WTC11 (cell line): ENCODE measurements around the gene ARL5A. TPM values are rescaled to one million over a fixed set of nuclear protein-coding genes. Genes with fewer than 3 reads are reported as not detected.

Source experiments
- ATAC-seq: fragments of 200-7000 bp; cut with Tn5 transposase; 2 replicates; pipeline ENCODE4 v1.10.0; 2021; ENCODE audit warnings: mild to moderate bottlenecking, moderate library complexity
- CTCF ChIA-PET: fragments of 300-600 bp; sonication (Branson Sonifier 250); formaldehyde crosslinking; loops from one replicate; lab custom pipeline; 2021; ENCODE audit warnings: antibody characterized with exemption; lab: Charles Lee
- POLR2A ChIA-PET: fragments of 350-600 bp; sonication (Branson Sonifier 250); formaldehyde crosslinking; loops from one replicate; lab custom pipeline; 2021; ENCODE audit warnings: antibody characterized with exemption; lab: Charles Lee
- DNase-seq: peaks from one replicate; pipeline ENCODE4 v3.0.0; 2021; ENCODE audit warnings: low spot score
- H3K27ac Mint-ChIP-seq: 2 replicates; pipeline ENCODE4 v1.8.0; 2021; ENCODE audit warnings: mixed read lengths
- H3K27me3 Mint-ChIP-seq: 2 replicates; pipeline ENCODE4 v1.8.0; 2021; ENCODE audit warnings: low read depth, mild to moderate bottlenecking, moderate library complexity, mixed read lengths
- H3K36me3 Mint-ChIP-seq: 2 replicates; pipeline ENCODE4 v1.8.0; 2021; ENCODE audit warnings: mixed read lengths
- H3K4me1 Mint-ChIP-seq: 2 replicates; pipeline ENCODE4 v1.8.0; 2022; ENCODE audit warnings: mixed read lengths
- H3K4me3 Mint-ChIP-seq: 2 replicates; pipeline ENCODE4 v1.8.0; 2021; ENCODE audit warnings: mild to moderate bottlenecking, moderate library complexity, mixed read lengths
- H3K9me3 Mint-ChIP-seq: 2 replicates; pipeline ENCODE4 v1.8.0; 2021; ENCODE audit warnings: mixed read lengths
- ATF1 ChIP-seq: sonication (generic); formaldehyde crosslinking; IDR thresholded peaks from 2 replicates; pipeline ENCODE4 v1.8.1; 2023; ENCODE audit warnings: mild to moderate bottlenecking, moderate library complexity, missing genetic modification reagents
- ATF2 ChIP-seq: sonication (generic); formaldehyde crosslinking; IDR thresholded peaks from 2 replicates; pipeline ENCODE4 v1.8.1; 2022; ENCODE audit warnings: low read depth, missing genetic modification reagents, borderline replicate concordance
- E2F4 ChIP-seq: sonication (generic); formaldehyde crosslinking; IDR thresholded peaks from 2 replicates; pipeline ENCODE4 v1.8.1; 2022; ENCODE audit warnings: low read depth, mild to moderate bottlenecking, moderate library complexity, missing genetic modification reagents, borderline replicate concordance
- EMX1 ChIP-seq: fragments of 250-450 bp; sonication (Bioruptor Pico); IDR thresholded peaks from 2 replicates; pipeline ENCODE4 v1.8.0; 2021; ENCODE audit warnings: mild to moderate bottlenecking
- ESRRA ChIP-seq: sonication (generic); formaldehyde crosslinking; IDR thresholded peaks from 2 replicates; pipeline ENCODE4 v1.8.1; 2022; ENCODE audit warnings: mild to moderate bottlenecking, missing genetic modification reagents, borderline replicate concordance
- GTF2I ChIP-seq: fragments of 250-450 bp; sonication (Bioruptor Pico); conservative IDR thresholded peaks from 2 replicates; pipeline ENCODE4 v1.4.0; 2021; ENCODE audit warnings: mild to moderate bottlenecking
- KAT7 ChIP-seq: sonication (generic); formaldehyde crosslinking; IDR thresholded peaks from 2 replicates; pipeline ENCODE4 v1.8.1; 2023; ENCODE audit warnings: missing genetic modification reagents, mild to moderate bottlenecking, borderline replicate concordance
- NFE2L1 ChIP-seq: sonication (generic); formaldehyde crosslinking; IDR thresholded peaks from 2 replicates; pipeline ENCODE4 v1.8.1; 2023; ENCODE audit warnings: missing genetic modification reagents
- PRRX2 ChIP-seq: fragments of 250-450 bp; sonication (Bioruptor Pico); IDR thresholded peaks from 2 replicates; pipeline ENCODE4 v1.8.0; 2021; ENCODE audit warnings: mild to moderate bottlenecking
- USF2 ChIP-seq: sonication (generic); formaldehyde crosslinking; IDR thresholded peaks from 2 replicates; pipeline ENCODE4 v1.8.1; 2023; ENCODE audit warnings: mild to moderate bottlenecking, missing genetic modification reagents, moderate library complexity
- ZMAT4 ChIP-seq: fragments of 250-450 bp; sonication (Bioruptor Pico); IDR thresholded peaks from 2 replicates; pipeline ENCODE4 v1.9.0; 2021; ENCODE audit warnings: mild to moderate bottlenecking
- ZNF219 ChIP-seq: sonication (generic); formaldehyde crosslinking; IDR thresholded peaks from 2 replicates; pipeline ENCODE4 v1.8.0; 2023; ENCODE audit warnings: missing genetic modification reagents, mild to moderate bottlenecking, borderline replicate concordance
- ZNF317 ChIP-seq: sonication (generic); formaldehyde crosslinking; IDR thresholded peaks from 2 replicates; pipeline ENCODE4 v1.8.1; 2023; ENCODE audit warnings: low read depth, mild to moderate bottlenecking, moderate library complexity, missing genetic modification reagents, borderline replicate concordance
- ZNF512 ChIP-seq: sonication (generic); formaldehyde crosslinking; IDR thresholded peaks from 2 replicates; pipeline ENCODE4 v1.8.1; 2022; ENCODE audit warnings: missing genetic modification reagents, borderline replicate concordance
- total RNA-seq: library from RNA; stranded (reverse); gene quantifications from 3 replicates; pipeline ENCODE4 v1.2.3, GENCODE V29; 2021
- TF ChIP-seq, protein P1 (sequence below): sonication (generic); formaldehyde crosslinking; IDR thresholded peaks from 2 replicates; pipeline ENCODE4 v1.8.1; 2022; ENCODE audit warnings: mild to moderate bottlenecking, missing genetic modification reagents, moderate library complexity, borderline replicate concordance
- TF ChIP-seq, protein P2 (sequence below): sonication (generic); formaldehyde crosslinking; IDR thresholded peaks from 2 replicates; pipeline ENCODE4 v1.8.1; 2023; ENCODE audit warnings: mild to moderate bottlenecking, missing genetic modification reagents, borderline replicate concordance
- TF ChIP-seq, protein P3 (sequence below): fragments of 250-450 bp; sonication (Bioruptor Pico); conservative IDR thresholded peaks from 2 replicates; pipeline ENCODE4 v1.9.0; 2021; ENCODE audit warnings: mild to moderate bottlenecking

Gene ARL5A
- total RNA-seq, 1 experiment from 2014 or later = 82.7 TPM

DNA sequence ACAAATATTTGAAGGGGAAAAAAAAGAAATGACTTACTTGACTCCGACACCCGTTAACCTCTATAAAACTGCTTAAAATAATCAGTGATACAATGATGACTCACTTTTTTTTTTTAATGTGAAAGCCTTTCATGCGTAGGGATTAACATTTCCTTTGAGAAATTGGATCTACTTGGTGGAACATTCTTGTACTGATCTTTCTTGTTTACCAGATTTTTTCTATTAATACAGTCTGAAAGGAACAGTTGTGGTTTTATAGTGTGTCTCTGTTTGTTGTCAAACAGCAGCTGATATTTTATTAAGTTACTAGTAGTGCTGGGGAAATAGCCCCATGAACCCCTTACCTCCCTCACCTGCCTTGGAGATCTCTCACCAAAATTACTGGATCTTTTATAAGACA lies 53.7 kb downstream of the ARL5A start (continued):
- no peak for TF ChIP-seq ATF2
- TF ChIP-seq PRRX2 = no peak
- no peak for TF ChIP-seq E2F4
- TF ChIP-seq ATF1 (CRISPR knock-in tag) = no peak

- peaks cover 7% of the 10 kb centered on the region for H3K9me3 Mint-ChIP-seq
- H3K4me3 Mint-ChIP-seq = no peak overlapping the region
- ChIA-PET POLR2A (no interaction called here), CTCF (no interaction called here)
- H3K27ac Mint-ChIP-seq = no peak overlapping the region
- H3K27me3 Mint-ChIP-seq = no peaks in the 10 kb centered on the region
- DNase-seq (no peak), ATAC-seq (no peak)
- TF ChIP-seq ZMAT4 (CRISPR knock-in tag) (no peak), ZNF219 (CRISPR knock-in tag) (no peak), USF2 (CRISPR knock-in tag) (no peak), ZNF317 (CRISPR knock-in tag) (no peak), GTF2I (no peak)
- TF ChIP-seq, protein P1, sequence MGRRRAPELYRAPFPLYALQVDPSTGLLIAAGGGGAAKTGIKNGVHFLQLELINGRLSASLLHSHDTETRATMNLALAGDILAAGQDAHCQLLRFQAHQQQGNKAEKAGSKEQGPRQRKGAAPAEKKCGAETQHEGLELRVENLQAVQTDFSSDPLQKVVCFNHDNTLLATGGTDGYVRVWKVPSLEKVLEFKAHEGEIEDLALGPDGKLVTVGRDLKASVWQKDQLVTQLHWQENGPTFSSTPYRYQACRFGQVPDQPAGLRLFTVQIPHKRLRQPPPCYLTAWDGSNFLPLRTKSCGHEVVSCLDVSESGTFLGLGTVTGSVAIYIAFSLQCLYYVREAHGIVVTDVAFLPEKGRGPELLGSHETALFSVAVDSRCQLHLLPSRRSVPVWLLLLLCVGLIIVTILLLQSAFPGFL (CRISPR knock-in tag) = no peak
- H3K36me3 Mint-ChIP-seq = peaks cover 14% of the 10 kb centered on the region
- H3K4me1 Mint-ChIP-seq = 0 out of 2 replicates have a peak, but pooled peaks cover 2% of the 10 kb centered on the region
Observed at GRCh38 chr2:151771599-151772358, 56.4 kb downstream of the ARL5A start.

DNA sequence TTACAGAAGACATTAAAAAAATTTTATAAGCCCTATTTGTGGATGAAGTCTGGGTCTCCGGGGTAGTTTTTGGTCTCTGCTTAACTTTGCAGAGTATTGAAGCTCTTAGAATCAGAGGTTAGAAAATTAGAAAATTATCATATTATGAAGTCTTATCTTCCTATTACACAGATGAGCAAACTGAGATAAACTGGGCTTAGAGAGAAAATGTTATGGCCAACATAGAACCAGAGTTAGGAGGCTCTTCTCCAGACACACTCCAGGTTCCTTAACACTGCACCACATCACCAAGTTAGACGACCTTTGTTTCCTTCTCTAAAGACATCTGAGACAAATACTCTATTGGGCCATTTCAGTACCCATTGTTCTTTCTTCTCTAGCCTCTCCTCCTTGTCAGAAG lies 57.2 kb downstream of the ARL5A start:
- Mint-ChIP-seq H3K36me3 (peaks cover 6% of the 10 kb centered on the region), H3K4me3 (no peak overlapping the region), H3K4me1 (peaks cover 5% of the 10 kb centered on the region), H3K27me3 (no peaks in the 10 kb centered on the region), H3K9me3 (peaks cover 7% of the 10 kb centered on the region), H3K27ac (no peak overlapping the region)
- CTCF ChIA-PET = interaction anchor here (0.8 kb wide), 1 partner anchor 42 kb away, joined by 3 read pairs; no protein-coding TSS in a partner anchor
- no peak for DNase-seq
- POLR2A ChIA-PET = interaction anchor here (0.6 kb wide), 1 partner anchor 81 kb away, joined by 4 read pairs; no protein-coding TSS in a partner anchor
- ATAC-seq = no peak
- TF ChIP-seq KAT7 (CRISPR knock-in tag) = no peak
- no peak for TF ChIP-seq EMX1 (CRISPR knock-in tag)
- TF ChIP-seq, protein P2, sequence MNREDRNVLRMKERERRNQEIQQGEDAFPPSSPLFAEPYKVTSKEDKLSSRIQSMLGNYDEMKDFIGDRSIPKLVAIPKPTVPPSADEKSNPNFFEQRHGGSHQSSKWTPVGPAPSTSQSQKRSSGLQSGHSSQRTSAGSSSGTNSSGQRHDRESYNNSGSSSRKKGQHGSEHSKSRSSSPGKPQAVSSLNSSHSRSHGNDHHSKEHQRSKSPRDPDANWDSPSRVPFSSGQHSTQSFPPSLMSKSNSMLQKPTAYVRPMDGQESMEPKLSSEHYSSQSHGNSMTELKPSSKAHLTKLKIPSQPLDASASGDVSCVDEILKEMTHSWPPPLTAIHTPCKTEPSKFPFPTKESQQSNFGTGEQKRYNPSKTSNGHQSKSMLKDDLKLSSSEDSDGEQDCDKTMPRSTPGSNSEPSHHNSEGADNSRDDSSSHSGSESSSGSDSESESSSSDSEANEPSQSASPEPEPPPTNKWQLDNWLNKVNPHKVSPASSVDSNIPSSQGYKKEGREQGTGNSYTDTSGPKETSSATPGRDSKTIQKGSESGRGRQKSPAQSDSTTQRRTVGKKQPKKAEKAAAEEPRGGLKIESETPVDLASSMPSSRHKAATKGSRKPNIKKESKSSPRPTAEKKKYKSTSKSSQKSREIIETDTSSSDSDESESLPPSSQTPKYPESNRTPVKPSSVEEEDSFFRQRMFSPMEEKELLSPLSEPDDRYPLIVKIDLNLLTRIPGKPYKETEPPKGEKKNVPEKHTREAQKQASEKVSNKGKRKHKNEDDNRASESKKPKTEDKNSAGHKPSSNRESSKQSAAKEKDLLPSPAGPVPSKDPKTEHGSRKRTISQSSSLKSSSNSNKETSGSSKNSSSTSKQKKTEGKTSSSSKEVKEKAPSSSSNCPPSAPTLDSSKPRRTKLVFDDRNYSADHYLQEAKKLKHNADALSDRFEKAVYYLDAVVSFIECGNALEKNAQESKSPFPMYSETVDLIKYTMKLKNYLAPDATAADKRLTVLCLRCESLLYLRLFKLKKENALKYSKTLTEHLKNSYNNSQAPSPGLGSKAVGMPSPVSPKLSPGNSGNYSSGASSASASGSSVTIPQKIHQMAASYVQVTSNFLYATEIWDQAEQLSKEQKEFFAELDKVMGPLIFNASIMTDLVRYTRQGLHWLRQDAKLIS (CRISPR knock-in tag) = no peak
- TF ChIP-seq, protein P3, sequence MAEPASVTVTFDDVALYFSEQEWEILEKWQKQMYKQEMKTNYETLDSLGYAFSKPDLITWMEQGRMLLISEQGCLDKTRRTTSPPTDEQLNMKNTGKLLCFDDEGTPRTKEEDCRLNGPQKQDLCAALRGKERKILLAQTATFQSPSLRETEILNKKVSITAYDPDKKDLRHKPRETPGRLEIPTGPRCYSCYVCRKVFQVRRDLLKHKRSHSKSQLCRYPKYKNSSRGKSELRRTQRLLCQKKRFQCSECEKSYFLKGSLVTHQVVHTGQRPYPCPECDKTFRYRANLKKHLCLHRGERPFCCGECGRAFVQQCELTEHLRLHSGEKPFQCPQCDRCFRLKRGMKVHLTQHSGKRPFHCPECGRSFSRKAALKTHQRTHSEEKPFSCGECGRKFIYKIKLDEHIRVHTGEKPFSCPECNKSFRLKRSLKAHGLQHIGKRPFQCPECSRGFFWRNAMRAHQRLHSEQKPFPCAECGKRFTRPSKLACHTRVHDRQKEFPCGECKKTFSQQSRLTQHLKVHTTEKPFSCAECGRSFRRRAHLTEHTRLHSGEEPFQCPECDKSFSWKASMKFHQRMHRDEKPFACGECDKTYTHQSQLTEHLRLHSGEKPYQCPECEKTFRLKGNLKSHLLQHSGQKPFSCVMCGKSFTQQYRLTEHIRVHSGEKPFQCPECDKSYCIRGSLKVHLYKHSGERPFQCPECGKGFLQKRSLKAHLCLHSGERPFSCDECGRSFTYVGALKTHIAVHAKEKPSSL (CRISPR knock-in tag) = no peak
- no peak for TF ChIP-seq ZNF512 (CRISPR knock-in tag)
- TF ChIP-seq NFE2L1 (CRISPR knock-in tag) = no peak
- TF ChIP-seq ESRRA = no peak
